Activated CD4-positive, alpha-beta T cell treated with anti-CD3 and anti-CD28 coated beads, Interleukin-2, Interleukin-6, amounts not matched to agents 100 ng/mL and 50 ng/mL, durations not matched to agents 16 hours and 8 hours (primary cell): Measurements from ENCODE around the gene B4GAT1.
"Not testable (repeated sequence)": the region's sequence is repeated elsewhere in the genome, so short reads cannot be mapped to it uniquely, and the experiment has no call there.

Experiments used
- DNase-seq: peaks from one replicate; pipeline ENCODE4 v3.0.0-alpha.2; 2020

Gene B4GAT1

DNA sequence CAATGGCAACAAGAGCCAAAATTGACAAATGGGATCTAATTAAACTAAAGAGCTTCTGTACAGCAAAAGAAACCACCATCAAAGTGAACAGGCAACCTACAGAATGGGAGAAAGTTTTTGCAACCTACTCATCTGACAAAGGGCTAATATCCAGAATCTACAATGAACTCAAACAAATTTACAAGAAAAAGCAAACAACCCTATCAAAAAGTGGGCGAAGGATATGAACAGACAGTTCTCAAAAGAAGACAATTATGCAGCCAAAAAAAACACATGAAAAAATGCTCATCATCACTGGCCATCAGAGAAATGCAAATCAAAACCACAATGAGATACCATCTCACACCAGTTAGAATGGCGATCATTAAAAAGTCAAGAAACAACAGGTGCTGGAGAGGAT is 27.1 kb downstream of the B4GAT1 start:
- DNase-seq: not testable (repeated sequence)

DNA sequence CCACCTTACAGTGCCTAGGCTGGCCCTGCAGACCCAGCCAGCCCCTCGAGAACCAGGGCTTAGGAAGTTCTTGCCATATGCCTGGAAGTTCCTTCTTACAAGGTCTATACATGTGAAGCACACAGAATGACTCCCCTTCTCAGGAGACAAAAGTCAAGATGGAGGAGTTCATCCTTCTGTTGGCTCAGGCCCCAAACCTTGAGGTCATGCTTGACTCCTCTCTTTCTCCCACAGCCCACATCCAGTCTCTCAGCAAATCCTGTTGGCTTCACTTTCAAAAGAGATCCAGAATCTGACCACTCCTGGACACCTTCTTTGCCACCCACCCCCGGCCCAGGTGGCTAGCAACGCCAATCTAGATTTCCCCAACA is 28.8 kb downstream of the B4GAT1 start:
- DNase-seq: no peak

DNA sequence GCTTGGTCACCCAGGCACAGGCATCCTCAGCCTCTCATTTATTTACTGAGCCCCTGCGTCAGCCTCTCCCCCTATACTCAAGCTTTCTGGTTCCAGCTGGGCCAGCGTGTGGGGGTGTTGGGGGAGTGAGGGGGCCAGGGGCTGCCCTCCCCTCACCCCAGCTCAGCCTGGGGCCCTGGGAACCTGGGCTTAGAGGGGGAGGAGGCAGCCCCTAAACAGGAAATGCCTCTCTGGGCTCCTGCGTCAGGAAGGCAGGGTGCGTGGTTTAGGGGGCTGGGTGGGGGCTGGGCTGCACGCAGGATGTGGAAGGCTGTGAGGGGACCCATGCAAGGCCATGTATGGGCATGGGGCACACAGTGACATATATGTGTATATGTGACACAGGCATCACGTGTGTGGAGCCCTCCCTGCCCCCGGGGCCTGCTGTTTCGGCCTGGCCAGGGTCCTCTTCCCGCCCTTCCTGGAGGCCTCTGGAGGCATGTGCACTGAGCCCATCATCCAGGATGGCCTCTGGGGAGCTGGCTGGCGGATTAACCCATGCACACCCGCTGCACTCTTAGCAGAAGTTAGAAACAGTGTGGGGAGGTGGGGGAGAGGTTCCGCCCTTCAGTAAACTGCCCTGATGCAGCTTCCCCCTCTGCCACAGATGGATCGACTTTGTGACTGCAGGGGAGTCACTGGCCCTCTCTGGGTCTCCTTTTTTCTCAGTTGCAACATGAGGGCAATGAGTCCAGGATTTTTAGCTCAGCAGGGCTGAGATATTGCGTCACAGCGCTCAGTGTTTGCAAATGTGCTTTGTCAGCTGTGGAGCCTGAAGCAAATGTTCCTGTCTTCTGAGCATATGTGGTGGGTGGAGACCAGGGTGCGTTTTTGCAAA is 29.5 kb downstream of the B4GAT1 start:
- no peak for DNase-seq

DNA sequence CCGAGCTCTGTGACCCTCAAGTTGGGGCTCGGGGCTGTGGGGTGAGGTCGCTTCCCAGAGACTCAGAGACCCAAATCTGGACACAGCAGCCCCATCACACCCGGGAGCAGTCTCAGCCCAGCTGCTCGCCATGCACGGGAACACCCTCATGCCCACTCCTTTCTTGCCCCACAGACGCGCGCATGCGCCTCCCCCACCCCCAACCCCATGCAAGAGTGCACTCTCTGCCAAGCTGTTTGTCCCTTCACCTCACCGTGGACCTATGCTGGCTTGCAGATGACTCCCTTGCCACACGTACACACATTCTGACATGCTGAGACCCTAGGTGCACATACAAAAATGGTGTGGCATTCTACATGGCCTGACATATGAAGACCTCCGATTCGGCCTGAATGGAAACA is 30.1 kb downstream of the B4GAT1 start:
- no peak for DNase-seq

DNA sequence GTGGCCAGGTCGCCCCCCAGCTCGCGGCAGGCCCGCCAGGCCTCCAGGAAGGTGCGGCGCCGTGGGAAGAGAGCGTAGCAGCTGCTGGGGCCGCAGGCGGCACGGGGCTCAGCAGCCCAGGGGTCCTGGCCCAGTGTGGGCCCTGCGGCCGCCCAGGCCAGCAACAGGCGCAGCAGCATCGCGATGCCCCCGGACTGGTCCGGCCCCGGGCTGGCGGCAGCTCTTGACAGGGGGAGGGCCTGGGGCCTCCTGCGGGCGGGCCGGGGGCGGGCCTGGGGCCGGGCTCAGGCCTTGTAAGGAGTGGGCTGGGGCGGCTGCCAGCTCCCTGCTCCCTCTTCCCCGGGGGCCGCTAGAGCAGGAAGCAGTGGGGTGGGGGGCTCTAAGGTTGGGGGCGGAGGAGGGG is 30.6 kb downstream of the B4GAT1 start, which contains the start of gene CD248:
CD248 (minus strand) TSS at position 196 of the 403 bp plus-strand sequence; CDS start at position 179, 17 bp downstream.
- no peak for DNase-seq

DNA sequence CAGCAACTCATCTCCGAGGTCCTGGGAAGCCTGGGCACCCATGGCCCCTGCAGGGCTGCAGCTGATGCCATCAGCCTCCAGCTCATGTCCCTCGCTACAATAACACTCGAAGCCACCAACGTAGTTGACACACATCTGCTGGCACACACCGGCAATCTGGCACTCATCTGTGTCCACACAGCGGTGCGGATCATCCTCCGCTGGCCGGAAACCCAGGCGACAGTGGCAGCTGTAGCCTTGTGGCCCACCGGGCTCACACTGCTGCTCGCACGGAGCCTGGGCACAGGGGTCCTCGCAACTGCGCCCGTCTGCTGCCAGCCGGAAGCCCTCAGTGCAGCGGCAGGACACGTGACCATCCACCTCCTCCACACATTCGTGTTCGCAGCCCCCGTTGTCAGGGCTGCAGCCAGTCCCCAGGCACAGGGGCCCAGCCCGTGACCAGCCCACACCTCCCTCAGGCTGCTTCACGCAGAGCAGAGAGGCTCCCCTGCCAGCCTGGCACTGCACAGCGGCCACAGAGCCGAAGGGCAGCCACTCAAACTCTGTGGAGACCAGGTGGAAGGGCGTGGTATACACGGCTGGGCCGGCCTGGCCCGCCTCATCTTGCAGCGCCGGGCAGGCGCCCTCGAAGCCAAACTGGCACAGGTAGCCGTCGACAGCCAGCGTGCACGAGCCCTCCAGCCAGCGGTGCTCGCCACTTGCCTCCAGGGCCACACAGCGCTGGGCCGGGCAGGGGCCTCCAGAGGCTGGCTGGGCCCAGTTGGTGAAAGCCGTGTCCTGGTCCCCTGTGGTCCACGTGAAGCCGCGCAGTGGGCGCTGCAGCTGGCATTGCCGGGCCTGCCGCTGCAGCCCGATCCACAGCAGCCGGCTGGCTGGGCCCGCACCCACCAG is 31.3 kb downstream of the B4GAT1 start:
- no peak for DNase-seq

DNA sequence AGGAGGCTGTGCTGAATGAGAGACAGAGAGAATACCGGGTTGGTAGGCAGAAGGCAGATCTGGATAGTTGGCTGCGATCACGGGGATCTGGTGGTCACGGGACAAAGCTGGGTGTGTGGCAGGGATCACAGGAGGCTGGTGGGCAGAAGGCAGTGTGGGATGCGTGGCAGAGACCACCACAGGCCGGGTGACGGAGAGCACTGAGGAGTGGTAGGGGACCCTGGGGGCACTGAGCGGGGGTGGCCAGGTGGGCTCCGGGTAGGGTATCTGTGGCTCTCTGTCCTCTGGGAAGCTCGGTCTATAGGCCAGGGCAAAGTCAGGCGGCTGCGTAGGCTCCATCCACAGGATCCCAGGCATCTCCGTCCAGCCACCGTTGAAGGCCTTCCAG is 31.9 kb downstream of the B4GAT1 start:
- DNase-seq: no peak

DNA sequence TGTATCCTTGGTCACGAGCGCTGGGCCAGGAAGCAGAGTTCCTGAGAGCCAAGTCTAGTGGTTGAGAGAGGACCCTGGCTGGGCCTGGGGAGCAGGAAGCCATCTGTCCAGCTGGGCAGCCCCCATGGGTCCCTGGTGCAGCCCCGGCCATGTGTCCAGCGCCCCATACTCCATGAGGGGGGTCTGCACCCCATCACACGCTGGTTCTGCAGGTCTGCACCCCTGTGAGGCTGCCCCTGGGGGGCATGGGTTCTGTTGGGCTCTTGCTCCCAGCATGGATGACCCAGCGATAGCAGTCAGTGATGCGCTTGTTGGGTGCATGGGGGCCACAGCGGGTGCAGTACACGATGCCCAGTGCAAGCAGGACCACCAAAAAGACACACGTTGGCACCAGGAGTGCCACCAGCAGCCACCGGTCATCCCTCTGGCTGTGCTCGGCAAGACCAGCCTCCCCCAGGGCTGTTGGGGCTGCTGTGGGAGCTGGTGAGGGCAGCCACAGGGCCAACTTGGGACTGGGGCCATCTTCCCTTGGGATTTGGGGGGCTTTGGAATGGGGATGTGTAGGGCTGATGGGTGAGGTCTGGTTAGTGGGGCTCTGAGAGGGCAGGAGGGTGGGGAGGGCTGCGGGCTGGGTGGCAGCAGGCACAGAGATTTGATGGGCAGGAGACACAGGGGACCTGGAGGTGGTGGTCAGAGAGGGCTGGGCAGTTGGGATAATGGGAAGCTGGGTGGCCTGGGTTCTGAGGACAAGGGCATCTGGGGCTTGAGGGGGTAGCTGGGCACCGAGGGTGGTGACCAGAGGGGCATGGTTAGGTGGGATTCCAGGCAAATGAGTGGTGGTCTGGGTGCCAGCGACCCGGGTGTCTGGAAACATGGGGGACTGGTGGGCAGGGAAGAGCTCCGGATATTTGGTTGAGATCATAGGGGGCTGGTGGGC is 32.6 kb downstream of the B4GAT1 start:
- DNase-seq: no peak

DNA sequence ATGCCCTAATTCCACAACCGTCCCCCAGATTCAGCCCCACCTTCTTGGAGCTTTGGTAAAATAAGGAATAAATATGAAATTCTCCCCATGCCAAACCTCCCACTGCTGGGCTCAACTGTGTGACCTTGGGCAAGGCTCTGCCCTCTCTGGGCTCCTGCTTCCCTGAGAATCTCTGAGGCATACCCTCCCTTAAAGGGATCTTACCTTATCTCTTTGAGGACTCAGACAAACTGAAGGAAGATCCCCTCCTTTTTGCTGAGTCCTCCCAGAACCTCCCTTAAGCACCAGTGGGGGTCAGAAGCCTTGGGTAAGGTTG is 33.3 kb downstream of the B4GAT1 start:
- no peak for DNase-seq

DNA sequence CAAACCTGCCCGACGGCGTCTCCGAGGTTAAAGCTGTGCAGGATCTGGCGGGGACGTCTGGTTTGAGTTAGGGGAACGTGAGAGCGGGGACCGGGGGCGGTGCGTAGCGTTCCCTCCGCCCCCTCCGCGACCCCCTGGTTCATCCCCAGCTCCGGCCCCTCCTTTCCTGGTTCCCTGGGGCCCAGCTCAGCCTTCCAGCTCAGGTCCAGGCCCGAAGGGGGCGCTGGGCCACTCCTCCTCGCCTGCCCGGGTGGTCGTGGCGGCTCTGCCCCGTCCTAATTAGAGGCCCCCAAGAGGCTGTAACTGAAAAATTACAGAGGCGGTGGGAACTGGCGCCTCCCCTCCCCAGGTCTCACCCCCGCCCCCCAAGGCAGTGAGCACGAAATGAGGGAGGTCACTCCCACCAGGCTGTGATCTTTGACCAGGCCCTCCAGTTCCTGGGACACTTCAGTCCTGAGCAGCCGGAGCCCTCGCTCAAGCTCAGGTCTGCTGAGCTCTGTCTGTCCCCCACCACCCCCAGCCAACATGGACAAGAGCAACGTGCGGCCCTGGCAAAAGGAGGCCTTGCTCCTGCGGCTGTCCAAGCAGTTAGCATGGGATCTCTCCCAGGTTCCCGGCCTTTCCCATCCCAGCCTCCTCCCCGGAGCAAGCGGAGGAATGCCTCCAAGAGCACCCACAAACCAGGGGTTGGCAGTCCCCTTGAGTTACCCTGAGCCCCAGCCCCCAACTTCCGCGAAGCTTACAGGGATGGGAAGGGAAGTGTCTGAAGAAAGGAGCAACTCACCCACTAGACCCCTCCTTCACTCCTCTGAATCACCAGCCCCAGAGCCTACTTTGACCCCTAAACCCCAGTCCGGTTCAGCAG is 33.9 kb downstream of the B4GAT1 start:
- no peak for DNase-seq

DNA sequence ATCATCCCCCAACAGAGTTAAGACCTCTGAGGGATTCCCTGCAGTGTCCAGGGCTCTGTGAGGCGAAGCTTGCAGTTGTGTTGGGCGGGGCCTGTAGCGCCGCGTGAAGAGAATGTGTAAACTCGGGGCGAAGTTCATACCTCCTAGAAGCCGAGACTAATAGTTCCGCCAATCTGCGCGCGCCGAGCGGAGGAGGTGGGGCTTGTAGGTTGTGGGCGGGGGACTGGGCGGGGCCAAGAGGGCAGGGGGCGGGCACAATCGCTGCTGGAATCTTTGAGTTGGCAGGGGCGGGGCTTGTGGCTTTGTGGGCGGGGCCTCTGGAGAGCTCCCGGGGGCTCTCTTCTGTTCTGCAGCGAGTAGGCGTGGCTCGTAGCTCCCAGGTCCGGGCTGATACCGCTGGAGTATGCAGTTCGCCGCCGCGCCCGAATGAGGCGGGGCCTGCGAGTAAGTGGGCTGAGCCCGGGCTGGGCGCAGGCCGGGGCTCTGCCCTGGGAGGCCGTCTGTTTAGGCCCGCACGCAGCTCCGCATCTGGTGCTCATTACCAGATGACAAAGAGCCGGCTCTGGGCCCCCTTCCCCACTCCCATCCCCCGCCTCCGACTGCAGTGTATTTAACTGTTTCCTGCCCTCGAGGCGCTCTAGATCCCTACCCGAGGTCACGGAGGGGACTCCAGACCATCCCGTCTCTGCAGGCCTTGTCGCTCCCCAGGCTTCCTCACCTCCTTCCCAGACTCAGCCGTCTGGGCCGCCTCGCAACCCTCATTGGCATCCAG is 34.7 kb downstream of the B4GAT1 start:
- peak; percentile 97 for DNase-seq

DNA sequence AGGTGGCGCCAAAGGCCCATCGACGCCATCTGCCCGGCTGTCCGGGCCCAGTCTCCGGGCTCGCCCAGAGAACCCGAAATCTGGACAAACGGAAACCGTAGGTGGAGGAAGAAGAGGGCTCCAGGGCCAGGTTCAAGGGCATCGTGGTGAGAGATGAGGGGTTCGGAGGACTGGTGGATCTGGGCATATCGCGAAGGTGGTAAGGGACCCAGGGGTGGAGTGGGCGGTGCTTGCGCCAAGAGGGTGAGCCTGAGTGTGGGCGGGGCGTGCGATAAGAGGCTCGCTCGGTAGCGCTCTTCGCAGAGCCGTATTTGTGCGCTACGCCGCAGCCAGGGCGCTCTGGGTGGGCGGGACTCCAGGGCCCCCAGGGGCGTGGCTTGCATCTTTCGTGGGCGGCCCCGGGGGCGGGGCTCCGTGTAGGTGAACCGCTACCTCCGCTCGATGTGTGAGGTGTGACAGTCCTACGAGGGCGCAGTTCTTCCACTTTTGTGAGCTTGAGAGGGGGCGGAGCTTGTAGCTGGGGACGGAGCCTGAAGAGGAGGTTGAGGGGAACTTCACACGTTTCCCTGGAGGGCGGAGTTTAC is 35.4 kb downstream of the B4GAT1 start:
- peak; percentile 97 for DNase-seq

DNA sequence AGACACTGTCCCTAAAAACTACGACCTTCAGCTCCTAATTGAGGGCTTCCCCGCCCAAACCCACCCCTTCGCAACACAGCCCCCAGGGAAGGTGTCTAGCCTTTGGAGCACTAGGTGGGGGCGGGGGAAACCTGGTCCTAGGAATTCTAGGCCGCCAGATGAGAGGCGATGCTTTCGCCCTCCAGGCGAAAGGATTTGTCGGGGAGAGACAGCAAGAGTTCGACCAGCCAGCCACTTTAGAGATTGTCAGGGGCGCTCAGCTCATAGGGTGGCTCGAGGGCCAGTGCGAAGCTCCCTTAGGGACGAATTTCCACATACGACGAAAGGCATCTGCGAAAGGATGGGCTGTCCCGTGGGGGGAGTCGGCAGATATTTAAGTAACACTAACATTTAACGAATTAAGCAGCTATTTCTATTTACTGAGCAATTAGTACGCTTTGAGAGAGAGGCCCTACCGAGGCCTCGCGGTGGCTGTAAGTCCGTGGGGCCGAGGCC is 35.9 kb downstream of the B4GAT1 start:
- DNase-seq: no peak

DNA sequence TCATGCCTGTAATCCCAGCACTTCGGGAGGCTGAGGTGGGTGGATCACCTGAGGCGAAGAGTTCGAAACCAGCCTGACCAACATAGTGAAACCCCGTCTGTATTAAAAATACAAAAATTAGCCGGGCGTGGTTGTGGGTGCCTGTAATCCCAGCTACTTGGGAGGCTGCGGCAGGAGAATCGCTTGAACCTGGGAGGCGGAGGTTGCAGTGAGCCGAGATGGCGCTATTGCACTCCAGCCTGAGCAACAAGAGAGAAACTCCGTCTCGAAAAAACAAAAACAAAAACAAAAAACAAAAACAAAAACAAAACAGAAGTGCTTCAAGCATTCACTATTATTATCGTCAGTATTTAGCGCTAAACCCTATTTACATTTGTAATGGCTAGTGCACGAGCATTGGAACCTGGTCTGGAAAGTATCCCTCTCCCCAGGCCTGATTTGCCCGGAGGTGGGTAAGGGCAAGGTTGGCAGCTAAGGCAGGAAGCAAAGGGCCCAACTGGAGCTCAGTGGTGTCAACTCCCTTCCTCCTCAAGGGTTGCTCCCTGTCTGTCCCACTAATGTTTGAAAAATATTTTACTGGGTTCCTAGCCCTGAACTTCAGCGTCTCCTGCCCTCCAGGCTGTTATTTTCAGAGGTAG is 36.5 kb downstream of the B4GAT1 start:
- DNase-seq: not testable (repeated sequence)

DNA sequence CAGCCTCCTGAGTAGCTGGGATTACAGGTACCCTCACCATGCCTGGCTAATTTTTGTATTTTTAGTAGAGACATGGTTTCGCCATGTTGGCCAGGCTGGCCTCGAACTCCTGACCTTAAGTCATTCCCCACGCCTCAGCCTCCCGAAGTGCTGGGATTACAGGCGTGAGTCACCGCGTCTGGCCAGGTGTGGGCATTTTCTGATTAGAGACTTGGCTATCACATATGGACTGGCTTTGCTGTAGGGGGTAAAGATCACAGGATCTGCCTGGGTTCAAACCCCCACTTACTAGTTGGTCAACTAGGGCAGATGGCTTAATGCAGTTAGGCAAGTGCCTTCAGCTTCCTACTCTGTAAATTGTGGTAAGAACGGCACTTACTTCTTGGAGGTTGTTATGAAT is 37.1 kb downstream of the B4GAT1 start:
- DNase-seq: no peak

DNA sequence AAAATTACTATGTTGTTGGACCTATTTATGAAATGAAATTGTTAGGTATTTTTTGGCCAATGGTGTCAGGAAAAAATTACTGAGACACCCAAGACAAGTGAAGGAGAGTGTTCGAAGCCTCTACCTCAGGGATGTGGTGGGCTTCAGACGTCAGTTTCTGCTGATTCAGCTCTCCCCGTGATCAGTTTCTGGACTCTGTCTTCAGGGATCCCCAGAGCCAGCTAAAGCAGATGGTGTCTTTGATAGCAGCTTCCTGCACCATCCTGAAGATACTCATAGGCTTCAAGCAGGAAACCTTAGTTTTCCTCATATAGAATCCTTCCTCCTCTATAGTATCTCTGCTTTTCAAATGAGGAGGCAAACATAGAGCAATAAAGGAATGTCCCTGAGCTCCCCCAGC is 38.0 kb downstream of the B4GAT1 start:
- DNase-seq: no peak

DNA sequence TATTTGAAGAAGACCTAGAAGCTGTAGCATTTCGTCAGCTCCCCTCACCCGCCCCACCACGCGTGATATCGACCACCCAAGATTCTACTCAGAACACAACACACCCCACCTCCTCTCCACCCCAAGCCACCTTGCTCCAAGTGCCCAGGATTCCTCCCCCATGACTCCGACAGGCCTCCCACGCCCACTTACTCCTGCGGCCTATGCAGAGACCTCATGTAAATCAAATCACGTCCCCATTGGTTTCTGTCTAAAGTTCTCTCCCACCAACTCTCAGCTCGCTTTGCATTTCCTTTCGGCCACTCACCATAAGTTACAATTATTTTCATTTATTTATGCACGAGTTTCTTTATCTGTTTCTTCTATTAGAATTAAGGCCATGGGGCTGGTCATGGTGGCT is 44.8 kb downstream of the B4GAT1 start:
- no peak for DNase-seq

DNA sequence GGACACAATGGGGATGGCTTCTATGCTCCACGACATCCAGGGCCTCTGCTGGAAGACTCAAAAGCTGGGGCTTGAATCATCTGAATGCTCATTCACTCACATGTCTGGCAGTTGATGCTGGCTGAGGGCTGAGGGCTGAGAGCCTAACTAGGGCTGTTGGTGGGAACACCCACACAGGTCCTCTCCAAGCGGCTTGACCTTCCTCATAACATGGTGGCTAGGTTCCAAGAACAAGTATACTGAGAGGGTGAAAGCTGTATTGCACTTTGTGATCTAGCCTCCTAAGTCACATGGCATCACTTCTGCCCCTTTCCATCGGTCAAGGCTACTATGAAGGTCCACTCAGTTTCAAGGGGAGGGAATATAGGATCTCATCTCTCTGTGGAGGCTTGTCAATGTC is 48.2 kb downstream of the B4GAT1 start:
- DNase-seq: no peak

DNA sequence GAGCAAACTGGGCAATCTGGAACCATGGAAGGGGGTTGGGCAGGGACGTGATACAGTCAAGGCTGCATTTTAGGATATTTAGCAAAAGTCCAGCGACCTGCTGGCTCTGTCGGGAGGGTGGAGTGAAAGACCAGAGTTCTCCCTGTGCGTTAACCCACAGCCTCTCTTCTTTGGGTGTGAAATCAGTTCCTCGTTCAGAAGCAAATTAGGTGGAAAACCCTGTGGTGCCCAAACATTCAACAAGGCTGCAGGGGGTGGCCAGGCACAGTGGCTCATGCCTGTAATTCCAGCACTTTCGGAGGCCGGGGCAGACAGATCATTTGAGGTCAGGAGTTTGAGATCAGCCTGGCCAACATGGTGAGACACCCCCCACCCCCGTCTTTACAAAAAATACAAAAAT is 49.8 kb downstream of the B4GAT1 start:
- no peak for DNase-seq
